GM04504 (cell line): ENCODE data around the gene CNTF.

Experiments used
- DNase-seq: peaks from one replicate; pipeline ENCODE4 v3.0.0-alpha.2; 2012; ENCODE audit warnings: low read depth

Gene CNTF

GRCh38 chr11:58606930-58607714 lies 15.3 kb upstream of the CNTF start:
- DNase-seq: no peak

GRCh38 chr11:58608331-58608730 lies 14.1 kb upstream of the CNTF start:
- DNase-seq: no peak

- no peak for DNase-seq
These were observed 12.7 kb upstream of the CNTF start for GRCh38 chr11:58609723-58610122.

GRCh38 chr11:58613228-58613627 lies 9.2 kb upstream of the CNTF start:
- no peak for DNase-seq

- no peak for DNase-seq
These were observed 6.9 kb upstream of the CNTF start for GRCh38 chr11:58615559-58615958.

- peak; percentile 81 for DNase-seq
These were observed 5.9 kb upstream of the CNTF start for GRCh38 chr11:58616594-58616993.

- no peak for DNase-seq
These were observed 4.4 kb upstream of the CNTF start for GRCh38 chr11:58617976-58618557.

GRCh38 chr11:58621586-58622262 lies 741 bp upstream of the CNTF start:
- no peak for DNase-seq

- no peak for DNase-seq
These were observed 2.6 kb downstream of the CNTF start for GRCh38 chr11:58625086-58625485.

GRCh38 chr11:58625826-58626460 lies 3.5 kb downstream of the CNTF start:
- no peak for DNase-seq

GRCh38 chr11:58626934-58627483 lies 4.5 kb downstream of the CNTF start:
- no peak for DNase-seq

GRCh38 chr11:58628446-58628845 lies 6.0 kb downstream of the CNTF start:
- DNase-seq: no peak

- DNase-seq: peak; percentile 17
These were observed 7.4 kb downstream of the CNTF start for GRCh38 chr11:58629857-58630256.

- no peak for DNase-seq
These were observed 8.9 kb downstream of the CNTF start for GRCh38 chr11:58631378-58631777.

GRCh38 chr11:58632510-58632909 lies 10.0 kb downstream of the CNTF start:
- no peak for DNase-seq

GRCh38 chr11:58636587-58636986 lies 14.1 kb downstream of the CNTF start:
- no peak for DNase-seq

GRCh38 chr11:58637371-58637770 lies 14.9 kb downstream of the CNTF start:
- no peak for DNase-seq

GRCh38 chr11:58639103-58639502 lies 16.6 kb downstream of the CNTF start:
- no peak for DNase-seq

GRCh38 chr11:58639669-58640068 lies 17.2 kb downstream of the CNTF start:
- DNase-seq: no peak

- no peak for DNase-seq
These were observed 18.0 kb downstream of the CNTF start for GRCh38 chr11:58640386-58641023.

- DNase-seq: no peak
These were observed 18.9 kb downstream of the CNTF start for GRCh38 chr11:58641341-58641740.
